T-cell (primary cell): ENCODE results near the gene FILIP1L. TPM values are rescaled to one million over a fixed set of nuclear protein-coding genes. Genes with fewer than 3 reads are reported as not detected.

Experiments used
- ATAC-seq, 4 experiments: fragments of 200-7000 bp in 3 of 4; fragments of 150-1000 bp in 1 of 4; cut with Tn5 transposase; replicated peaks in 1 of 4; 1 replicate in 3 of 4; 2 replicates in 1 of 4; pipeline ENCODE4 v1.10.0; 2021; ENCODE audit warnings: moderate library complexity in 3 of 4, mild to moderate bottlenecking in 2 of 4, moderate number of reproducible peaks in 1 of 4
- CTCF ChIA-PET, 2 donors: fragments of 300-600 bp; sonication (Branson Sonifier 250); formaldehyde crosslinking; loops; one replicate each; lab custom pipeline; 2022; ENCODE audit warnings: antibody characterized with exemption in 2 of 2; lab: Charles Lee
- POLR2A ChIA-PET, 2 donors: fragments of 300-600 bp; sonication (Branson Sonifier 250); formaldehyde crosslinking; loops; one replicate each; lab custom pipeline; 2022; ENCODE audit warnings: antibody characterized with exemption in 2 of 2; lab: Charles Lee
- DNase-seq, 35 experiments: peaks; one replicate each; pipeline versions ENCODE4 v3.0.0 to v3.0.0-alpha.2; 2013 to 2023
- H3K27ac ChIP-seq: one replicate; pipeline ENCODE4 v1.5.1; 2013; ENCODE audit warnings: low read length
- H3K27me3 ChIP-seq, 2 experiments: replicated peaks in 1 of 2; 1 replicate in 1 of 2; 2 replicates in 1 of 2; pipeline versions ENCODE4 v1.6.1 to v1.7.0; 2013; ENCODE audit warnings: low read length in 1 of 2, mixed read lengths in 1 of 2; ENCODE audit not compliant: control insufficient read depth in 2 of 2, insufficient read depth in 2 of 2; ENCODE audit errors: extremely low read depth in 1 of 2
- H3K36me3 ChIP-seq, 2 donors: 1 replicate in 1 of 2; 2 replicates in 1 of 2; pipeline versions ENCODE4 v1.6.1 to v1.7.0; 2013; ENCODE audit warnings: low read length in 1 of 2; ENCODE audit not compliant: control insufficient read depth in 2 of 2, insufficient read depth in 1 of 2; ENCODE audit errors: extremely low read depth in 1 of 2
- H3K4me1 ChIP-seq, 2 experiments: 1 replicate in 1 of 2; 2 replicates in 1 of 2; pipeline versions ENCODE4 v1.6.1 to v1.7.0; 2013; ENCODE audit warnings: low read length in 2 of 2, mixed read lengths in 1 of 2; ENCODE audit not compliant: insufficient read depth in 2 of 2, control insufficient read depth in 1 of 2; ENCODE audit errors: extremely low read depth in 1 of 2
- H3K4me3 ChIP-seq, 2 donors: 1 replicate in 1 of 2; 2 replicates in 1 of 2; pipeline versions ENCODE4 v1.5.1 to v1.7.0; 2013; ENCODE audit warnings: mild to moderate bottlenecking in 2 of 2, low read length in 1 of 2, moderate library complexity in 1 of 2; ENCODE audit not compliant: control insufficient read depth in 1 of 2; ENCODE audit errors: extremely low read depth in 1 of 2
- H3K9me3 ChIP-seq: 2 replicates; pipeline ENCODE4 v1.7.0; 2013
- H3K27ac Mint-ChIP-seq, 2 donors: one replicate each; pipeline ENCODE4 v1.8.0; 2020 to 2021; ENCODE audit warnings: mild to moderate bottlenecking in 2 of 2, mixed read lengths in 2 of 2
- H3K27me3 Mint-ChIP-seq, 2 donors: one replicate each; pipeline ENCODE4 v1.8.0; 2021 to 2022; ENCODE audit warnings: mixed read lengths in 2 of 2
- H3K36me3 Mint-ChIP-seq: one replicate; pipeline ENCODE4 v1.8.0; 2021; ENCODE audit warnings: mixed read lengths
- H3K4me1 Mint-ChIP-seq, 3 donors: one replicate each; pipeline ENCODE4 v1.8.0; 2020 to 2022; ENCODE audit warnings: mixed read lengths in 3 of 3, mild to moderate bottlenecking in 1 of 3
- H3K4me3 Mint-ChIP-seq, 3 donors: one replicate each; pipeline ENCODE4 v1.8.0; 2020 to 2022; ENCODE audit warnings: mild to moderate bottlenecking in 3 of 3, mixed read lengths in 3 of 3, moderate library complexity in 3 of 3
- H3K9me3 Mint-ChIP-seq, 3 donors: one replicate each; pipeline ENCODE4 v1.8.0; 2020 to 2022; ENCODE audit warnings: mixed read lengths in 3 of 3
- WGBS: methylation state at CpG from one replicate; pipeline ENCODE4 v1.1.5; 2013; ENCODE audit warnings: missing lambda C conversion rate; ENCODE audit not compliant: insufficient coverage; 5-methylcytosine and 5-hydroxymethylcytosine counted together
- total RNA-seq, 35 experiments: library from RNA in 6 of 35; stranded (reverse) in 6 of 35; fragments of 120-200 nt in 1 of 35; gene quantifications; one replicate each; pipeline versions ENCODE4 v1.2.1 to v1.2.4 and lab custom pipeline; 2013 to 2026

FILIP1L gene
- total RNA-seq, 5 donors from 2014 or later (not counting 1 experiment from before 2014, with no cell fraction given), result 0.10 to 0.38 (median 0.27) TPM; not detected in 1

GRCh38 chr3:99810403-99810802, 303.9 kb downstream of the FILIP1L start:
- DNase-seq (no peak), ATAC-seq (no peak)
- no peak overlapping the region for H3K27ac ChIP-seq
- Mint-ChIP-seq H3K36me3 (peaks cover 3% of the 10 kb centered on the region), H3K4me1 (peaks cover 2 to 4% (median 3%) of the 10 kb centered on the region in 3 donors), H3K27me3 (no peaks in the 10 kb centered on the region), H3K9me3 (peaks cover 5 to 6% (median 5%) of the 10 kb centered on the region in 3 donors), H3K4me3 (no peak overlapping the region), H3K27ac (no peak overlapping the region)
- H3K27me3 ChIP-seq, result no peaks in the 10 kb centered on the region
- H3K9me3 ChIP-seq, result no peaks in the 10 kb centered on the region
- H3K4me3 ChIP-seq, result no peak overlapping the region
- H3K4me1 ChIP-seq, result no peaks in the 10 kb centered on the region
- WGBS, result no CpG with 5 or more reads among the region's 1 CpG
- ChIA-PET POLR2A (no interaction called here), CTCF (interaction anchor here in 1 of 2 donors (1.1 kb wide), 1 partner anchor 444 kb away, joined by 3 read pairs; no protein-coding TSS in a partner anchor)
- no peaks in the 10 kb centered on the region for H3K36me3 ChIP-seq

DNA sequence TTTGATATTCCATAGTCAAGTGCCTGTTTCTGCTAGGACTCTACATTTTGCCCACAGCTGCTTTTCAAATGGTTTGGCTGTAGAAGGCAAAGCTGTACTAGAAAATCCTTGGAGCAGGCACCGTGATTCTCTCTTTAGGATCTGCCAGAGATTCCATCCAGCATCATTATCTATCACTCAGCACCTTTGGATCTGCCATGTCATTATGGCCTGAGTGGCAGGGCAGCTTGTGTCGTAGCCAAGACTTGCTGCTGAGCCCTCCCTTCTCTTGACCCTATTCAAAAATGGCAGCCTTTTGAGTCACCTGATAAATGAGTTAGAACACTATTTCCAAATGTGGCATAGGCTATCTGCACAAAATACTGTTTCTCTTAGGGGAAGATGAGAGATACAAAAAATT, 304.7 kb downstream of the FILIP1L start:
- WGBS, result 55% methylated on average over 2 of the region's 2 CpGs
- Histone ChIP-seq H3K4me3 (no peak overlapping the region), H3K27me3 (peaks cover 0 to 5% of the 10 kb centered on the region in 2 experiments), H3K36me3 (no peaks in the 10 kb centered on the region), H3K9me3 (no peaks in the 10 kb centered on the region), H3K4me1 (no peaks in the 10 kb centered on the region), H3K27ac (no peak overlapping the region)
- CTCF ChIA-PET, result interaction anchor here in 1 of 2 donors (1.1 kb wide), 1 partner anchor 22 kb away, joined by 4 read pairs; no protein-coding TSS in a partner anchor
- DNase-seq (no peak), ATAC-seq (no peak)
- Mint-ChIP-seq H3K4me3 (no peak overlapping the region), H3K27ac (no peak overlapping the region), H3K27me3 (no peaks in the 10 kb centered on the region), H3K9me3 (peaks cover 6 to 8% (median 7%) of the 10 kb centered on the region in 3 donors), H3K4me1 (peaks cover 2 to 4% (median 3%) of the 10 kb centered on the region in 3 donors), H3K36me3 (peaks cover 5% of the 10 kb centered on the region)
- POLR2A ChIA-PET, result no interaction called here

- 45% methylated on average over 2 of the region's 4 CpGs for WGBS
- CTCF ChIA-PET, result interaction anchor here (0.6 to 1.7 kb wide), 12 partner anchors 9 to 993 kb away, joined by 3 to 7 read pairs (median 4); partner anchors contain the start of gene CMSS1 (in 2 of the 2)
- no peak overlapping the region for H3K4me3 Mint-ChIP-seq
- DNase-seq, result peak in 19 of 35 experiments; percentile 7 to 72 (median 22)
- Histone ChIP-seq H3K27ac (no peak overlapping the region), H3K9me3 (no peaks in the 10 kb centered on the region), H3K36me3 (no peaks in the 10 kb centered on the region), H3K4me1 (no peaks in the 10 kb centered on the region), H3K27me3 (peaks cover 0 to 5% of the 10 kb centered on the region in 2 experiments), H3K4me3 (no peak overlapping the region)
- peak in 3 of 4 experiments; percentile 37 to 45 (median 44) for ATAC-seq
- H3K36me3 Mint-ChIP-seq, result peaks cover 9% of the 10 kb centered on the region
- POLR2A ChIA-PET, result no interaction called here
- peaks cover 6 to 8% (median 7%) of the 10 kb centered on the region in 3 donors for H3K9me3 Mint-ChIP-seq
- H3K27ac Mint-ChIP-seq, result no peak overlapping the region
- peaks cover 2 to 4% (median 3%) of the 10 kb centered on the region in 3 donors for H3K4me1 Mint-ChIP-seq
- H3K27me3 Mint-ChIP-seq, result no peaks in the 10 kb centered on the region
Observed at GRCh38 chr3:99808163-99808794, 306.0 kb downstream of the FILIP1L start.

DNA sequence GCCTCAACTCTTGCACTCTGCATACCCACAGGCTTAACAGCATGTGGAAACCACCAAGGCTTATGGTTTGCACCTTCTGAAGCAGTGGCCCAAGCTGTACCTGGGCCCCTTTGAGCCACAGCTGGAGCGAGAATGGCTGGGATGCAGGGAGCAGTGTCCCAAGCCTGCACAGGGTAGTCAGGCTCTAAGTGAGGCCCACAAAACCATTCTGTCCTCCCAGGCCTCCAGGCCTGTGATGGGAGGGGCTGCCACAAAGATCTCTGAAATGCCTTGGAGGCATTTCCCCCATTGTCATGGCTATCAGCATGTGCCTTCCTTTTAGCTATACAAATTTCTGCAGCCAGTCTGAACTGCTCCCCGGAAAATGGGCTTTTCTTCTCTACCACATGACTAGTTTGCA, 309.1 kb downstream of the FILIP1L start:
- ChIA-PET POLR2A (no interaction called here), CTCF (no interaction called here)
- H3K27me3 Mint-ChIP-seq, result no peaks in the 10 kb centered on the region
- no peak overlapping the region for H3K4me3 Mint-ChIP-seq
- ATAC-seq (no peak), DNase-seq (no peak)
- Histone ChIP-seq H3K27ac (no peak overlapping the region), H3K4me1 (no peaks in the 10 kb centered on the region), H3K4me3 (no peak overlapping the region), H3K27me3 (peaks cover 0 to 5% of the 10 kb centered on the region in 2 experiments), H3K9me3 (no peaks in the 10 kb centered on the region), H3K36me3 (no peaks in the 10 kb centered on the region)
- peaks cover 7 to 13% (median 8%) of the 10 kb centered on the region in 3 donors for H3K9me3 Mint-ChIP-seq
- H3K27ac Mint-ChIP-seq, result no peak overlapping the region
- H3K4me1 Mint-ChIP-seq, result peaks cover 2 to 4% (median 3%) of the 10 kb centered on the region in 3 donors
- 100% methylated on average over 1 of the region's 2 CpGs for WGBS
- H3K36me3 Mint-ChIP-seq, result peaks cover 9% of the 10 kb centered on the region

DNA sequence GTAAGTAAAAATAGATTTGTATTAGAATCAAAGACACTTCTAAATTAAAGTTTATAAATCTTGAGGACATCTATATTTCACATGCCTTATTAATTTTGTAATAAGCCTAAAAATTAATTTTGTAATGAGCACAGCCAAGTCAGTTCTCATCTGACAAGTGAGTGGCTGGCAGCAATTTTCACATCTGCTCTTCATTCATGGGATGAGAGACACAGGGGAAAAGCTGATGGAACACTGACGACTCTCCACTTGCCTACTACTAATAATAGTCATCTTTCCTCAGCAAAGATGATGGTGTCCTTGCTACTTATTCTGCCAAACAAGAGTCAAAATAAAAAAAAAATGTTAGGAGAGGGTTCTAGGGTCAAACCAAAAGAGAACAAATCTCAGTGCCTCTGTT, 311.0 kb downstream of the FILIP1L start:
- H3K9me3 Mint-ChIP-seq, result peaks cover 7 to 13% (median 10%) of the 10 kb centered on the region in 3 donors
- no peak overlapping the region for H3K27ac ChIP-seq
- H3K27me3 Mint-ChIP-seq, result no peaks in the 10 kb centered on the region
- ATAC-seq (no peak), DNase-seq (no peak)
- no peaks in the 10 kb centered on the region for H3K36me3 ChIP-seq
- H3K27me3 ChIP-seq, result peaks cover 0 to 5% of the 10 kb centered on the region in 2 experiments
- no peak overlapping the region for H3K27ac Mint-ChIP-seq
- no peaks in the 10 kb centered on the region for H3K4me1 ChIP-seq
- no peak overlapping the region for H3K4me3 ChIP-seq
- H3K9me3 ChIP-seq, result no peaks in the 10 kb centered on the region
- WGBS, result no CpG with 5 or more reads among the region's 1 CpG
- H3K36me3 Mint-ChIP-seq, result peaks cover 9% of the 10 kb centered on the region
- ChIA-PET POLR2A (interaction anchor here in 1 of 2 donors (0.8 kb wide), 1 partner anchor 541 kb away, joined by 3 read pairs; no protein-coding TSS in a partner anchor), CTCF (no interaction called here)
- H3K4me1 Mint-ChIP-seq, result peaks cover 2 to 4% (median 3%) of the 10 kb centered on the region in 3 donors
- no peak overlapping the region for H3K4me3 Mint-ChIP-seq

DNA sequence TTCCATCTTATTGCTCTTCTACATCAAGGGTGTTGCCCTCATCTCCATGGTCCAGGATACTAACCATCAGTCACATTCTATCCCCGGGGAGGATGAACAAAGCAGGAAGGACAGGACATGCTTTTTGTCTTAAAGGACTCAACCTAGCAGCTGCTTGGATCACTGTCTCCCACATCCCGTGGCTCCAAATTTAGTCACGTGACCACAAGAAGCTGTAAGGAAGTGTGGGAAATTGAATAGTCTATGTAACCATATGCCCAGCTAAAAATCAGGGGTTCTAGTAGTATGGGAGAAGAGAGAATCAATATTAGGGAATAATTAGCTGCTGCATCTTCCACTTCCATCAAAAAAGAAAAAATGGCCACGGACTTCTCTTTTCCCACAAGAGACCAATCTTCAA, 314.9 kb downstream of the FILIP1L start:
- CTCF ChIA-PET, result no interaction called here
- Mint-ChIP-seq H3K27ac (no peak overlapping the region), H3K4me3 (no peak overlapping the region), H3K36me3 (peaks cover 3% of the 10 kb centered on the region), H3K27me3 (peaks cover 0 to under 1% of the 10 kb centered on the region in 2 donors), H3K4me1 (no peaks in the 10 kb centered on the region), H3K9me3 (peaks cover 0 to 6% (median 2%) of the 10 kb centered on the region in 3 donors)
- DNase-seq (no peak), ATAC-seq (no peak)
- Histone ChIP-seq H3K36me3 (no peaks in the 10 kb centered on the region), H3K4me1 (no peaks in the 10 kb centered on the region), H3K27ac (no peak overlapping the region), H3K27me3 (peaks cover 0 to 11% of the 10 kb centered on the region in 2 experiments), H3K9me3 (no peaks in the 10 kb centered on the region), H3K4me3 (no peak overlapping the region)
- POLR2A ChIA-PET, result no interaction called here
- no CpG with 5 or more reads among the region's 4 CpGs for WGBS
